ENCODE measurements around the gene ATRAID. TPM values are rescaled to one million over a fixed set of nuclear protein-coding genes. Genes with fewer than 3 reads are reported as not detected.
A peak's percentile ranks its signal among the peaks of the same experiment; 100 is the strongest.

The ATRAID gene
- total RNA-seq, 1 donor from 2014 or later, result 112 TPM

GRCh38 chr2:27264253-27264752 lies 52.5 kb downstream of the ATRAID start:
- peak; percentile 62 for ATAC-seq
- intact Hi-C loops (cut with micrococcal nuclease), result no loop called here
- no peak for DNase-seq

GRCh38 chr2:27264753-27265535 lies 53.1 kb downstream of the ATRAID start:
- ATAC-seq, result peak; percentile 76
- intact Hi-C loops (cut with micrococcal nuclease), result no loop called here
- DNase-seq, result peak; percentile 85

GRCh38 chr2:27265536-27265870 lies 53.7 kb downstream of the ATRAID start:
- no peak for DNase-seq
- no peak for ATAC-seq
- intact Hi-C loops (cut with micrococcal nuclease), result no loop called here

Other genes with a start within 250 kb of the ATRAID start
- 52.4 TPM for gene MAPRE3, start 241.4 kb upstream of the ATRAID start, total RNA-seq
- 30.9 TPM for gene TMEM214, start 179.1 kb upstream of the ATRAID start, total RNA-seq
- 9.4 TPM for gene AGBL5, start 160.4 kb upstream of the ATRAID start, total RNA-seq
- 374 TPM for gene OST4, start 140.4 kb upstream of the ATRAID start, total RNA-seq
- gene EMILIN1, start 133.4 kb upstream of the ATRAID start, total RNA-seq, result 15.7 TPM
- gene KHK, start 125.3 kb upstream of the ATRAID start, total RNA-seq, result 4.0 TPM
- 0.87 TPM for gene CGREF1, start 92.9 kb upstream of the ATRAID start, total RNA-seq
- 2.0 TPM for gene ABHD1, start 88.2 kb upstream of the ATRAID start, total RNA-seq
- gene PREB, start 77.4 kb upstream of the ATRAID start, total RNA-seq, result 51.1 TPM
- gene PRR30, start 72.6 kb upstream of the ATRAID start, total RNA-seq, result not detected
- gene TCF23, start 63.0 kb upstream of the ATRAID start, total RNA-seq, result 0.10 TPM
- gene SLC5A6, start 227 bp downstream of the ATRAID start, total RNA-seq, result 13.3 TPM
- gene CAD, start 5.3 kb downstream of the ATRAID start, total RNA-seq, result 8.5 TPM
- 9.4 TPM for gene SLC30A3, start 51.0 kb downstream of the ATRAID start, total RNA-seq
- gene DNAJC5G, start 63.4 kb downstream of the ATRAID start, total RNA-seq, result 2.1 TPM
- 291 TPM for gene TRIM54, start 70.4 kb downstream of the ATRAID start, total RNA-seq
- gene UCN, start 96.4 kb downstream of the ATRAID start, total RNA-seq, result 0.55 TPM
- gene MPV17, start 111.1 kb downstream of the ATRAID start, total RNA-seq, result 47.2 TPM
- 19.8 TPM for gene GTF3C2, start 144.7 kb downstream of the ATRAID start, total RNA-seq
- gene EIF2B4, start 158.3 kb downstream of the ATRAID start, total RNA-seq, result 40.9 TPM
- gene SNX17, start 158.6 kb downstream of the ATRAID start, total RNA-seq, result 61.2 TPM
- 6.5 TPM for gene ZNF513, start 168.7 kb downstream of the ATRAID start, total RNA-seq
- 38.8 TPM for gene PPM1G, start 197.6 kb downstream of the ATRAID start, total RNA-seq
- gene NRBP1, start 216.6 kb downstream of the ATRAID start, total RNA-seq, result 53.1 TPM
- gene KRTCAP3, start 230.3 kb downstream of the ATRAID start, total RNA-seq, result not detected